GM12878 (cell line): ENCODE measurements around the gene ATP5PO.

Experiments
- CTCF ChIP-seq, 3 experiments: IDR thresholded peaks in 2 of 3; conservative IDR thresholded peaks in 1 of 3; 2 replicates each; pipeline ENCODE4 v1.5.1; 2011; ENCODE audit warnings: low read depth in 3 of 3, low read length in 3 of 3, mild to moderate bottlenecking in 3 of 3, control low read depth in 2 of 3, moderate library complexity in 2 of 3, inconsistent platforms in 1 of 3, mixed read lengths in 1 of 3; ENCODE audit not compliant: control insufficient read depth in 2 of 3, insufficient read depth in 1 of 3; ENCODE audit errors: extremely low read depth in 1 of 3
- HDAC2 ChIP-seq: fragments of 200-600 bp; sonication (generic); IDR thresholded peaks from 2 replicates; pipeline ENCODE4 v1.6.1; 2017
- NFYB ChIP-seq: IDR thresholded peaks from 2 replicates; pipeline ENCODE4 v1.6.1; 2011; ENCODE audit warnings: low read depth, mild to moderate bottlenecking, low read length, improper control_type of control experiment, moderate library complexity; ENCODE audit not compliant: insufficient read depth
- ZBTB11 ChIP-seq: fragments of 450-650 bp; formaldehyde crosslinking; IDR thresholded peaks from 2 replicates; pipeline ENCODE4 v1.5.0; 2022; ENCODE audit warnings: mild to moderate bottlenecking, missing genetic modification characterization

GRCh38 chr21:33870768-33871167, 44.8 kb downstream of the ATP5PO start:
- TF ChIP-seq ZBTB11 (no peak), CTCF (IDR thresholded peaks at IDR 0.05 in 2 of 3, conservative IDR thresholded peaks at IDR 0.05 in 1 of 3; ENCODE audit: control insufficient read depth in 2 of 3, extremely low read depth in 1 of 3, insufficient read depth in 1 of 3, low read depth in 3 of 3, low read length in 3 of 3) (no peak), HDAC2 (no peak), NFYB (no peak)
